HepG2 (cell line): ENCODE measurements around the gene RRP36. TPM values are rescaled to one million over a fixed set of nuclear protein-coding genes. Genes with fewer than 3 reads are reported as not detected.

Source experiments
- CBX1 ChIP-seq: IDR thresholded peaks from one replicate; pipeline ENCODE4 v1.6.1; 2016; ENCODE audit warnings: antibody characterized with exemption, low read depth
- FIP1L1 ChIP-seq: fragments of 200-400 bp; formaldehyde crosslinking; IDR thresholded peaks from 2 replicates; pipeline ENCODE4 v1.6.1; 2018; ENCODE audit warnings: low read depth, mild to moderate bottlenecking, low read length, moderate library complexity, borderline replicate concordance; ENCODE audit not compliant: insufficient read depth
- FOXA1 ChIP-seq, 2 experiments: fragments of 450-650 bp in 1 of 2; sonication (generic) in 1 of 2; formaldehyde crosslinking in 1 of 2; IDR thresholded peaks; 2 replicates each; pipeline versions ENCODE4 v1.4.0 to v1.6.1; 2016 to 2020; ENCODE audit warnings: missing genetic modification reagents in 1 of 2
- FOXJ3 ChIP-seq: sonication (generic); formaldehyde crosslinking; IDR thresholded peaks from 2 replicates; pipeline ENCODE4 v1.4.0; 2020; ENCODE audit warnings: missing genetic modification reagents, mild to moderate bottlenecking, borderline replicate concordance
- LCORL ChIP-seq, 2 experiments: fragments of 450-650 bp in 1 of 2; sonication (generic) in 1 of 2; formaldehyde crosslinking in 1 of 2; IDR thresholded peaks; 2 replicates each; pipeline versions ENCODE4 v1.5.0 to v1.6.1; 2017 to 2020; ENCODE audit warnings: antibody characterized with exemption in 1 of 2, missing genetic modification reagents in 1 of 2
- MAF1 ChIP-seq: sonication (generic); formaldehyde crosslinking; IDR thresholded peaks from 2 replicates; pipeline ENCODE4 v1.5.0; 2020; ENCODE audit warnings: missing genetic modification reagents, borderline replicate concordance
- MATR3 ChIP-seq: sonication (generic); formaldehyde crosslinking; IDR thresholded peaks from 2 replicates; pipeline ENCODE4 v1.4.0; 2020; ENCODE audit warnings: missing genetic modification reagents
- NONO ChIP-seq, 2 experiments: fragments of 450-650 bp in 1 of 2; sonication (generic) in 1 of 2; formaldehyde crosslinking in 1 of 2; IDR thresholded peaks in 1 of 2; conservative IDR thresholded peaks in 1 of 2; 2 replicates each; pipeline versions ENCODE4 v1.6.1 to v1.8.0; 2017 to 2022; ENCODE audit warnings: mild to moderate bottlenecking in 1 of 2, missing genetic modification reagents in 1 of 2, moderate library complexity in 1 of 2
- PHF21A ChIP-seq: sonication (generic); formaldehyde crosslinking; IDR thresholded peaks from 2 replicates; pipeline ENCODE4 v1.5.0; 2020; ENCODE audit warnings: mild to moderate bottlenecking, missing genetic modification reagents
- RXRA ChIP-seq: sonication (generic); formaldehyde crosslinking; IDR thresholded peaks from 2 replicates; pipeline ENCODE4 v1.5.1; 2020; ENCODE audit warnings: missing genetic modification reagents
- SP2 ChIP-seq: sonication (generic); formaldehyde crosslinking; IDR thresholded peaks from 2 replicates; pipeline ENCODE4 v1.5.1; 2020; ENCODE audit warnings: mild to moderate bottlenecking, missing genetic modification reagents
- SSRP1 ChIP-seq: IDR thresholded peaks from 2 replicates; pipeline ENCODE4 v1.6.1; 2016; ENCODE audit warnings: control low read depth
- YY1 ChIP-seq: IDR thresholded peaks from 2 replicates; pipeline ENCODE4 v1.6.1; 2011; ENCODE audit warnings: low read length, low read depth, moderate library complexity, mild to moderate bottlenecking; ENCODE audit not compliant: insufficient read depth, insufficient replicate concordance
- ZEB1 ChIP-seq: IDR thresholded peaks from 2 replicates; pipeline ENCODE4 v1.6.1; 2012; ENCODE audit warnings: mild to moderate bottlenecking, low read depth, inconsistent platforms; ENCODE audit not compliant: insufficient replicate concordance
- ZNF10 ChIP-seq: sonication (generic); formaldehyde crosslinking; IDR thresholded peaks from 2 replicates; pipeline ENCODE4 v1.4.0; 2020; ENCODE audit warnings: mild to moderate bottlenecking, low read depth, missing genetic modification reagents, borderline replicate concordance
- ZNF160 ChIP-seq: sonication (generic); formaldehyde crosslinking; IDR thresholded peaks from 2 replicates; pipeline ENCODE4 v1.8.0; 2022; ENCODE audit warnings: mild to moderate bottlenecking, inconsistent platforms, missing genetic modification reagents
- ZNF333 ChIP-seq: sonication (generic); formaldehyde crosslinking; IDR thresholded peaks from 2 replicates; pipeline ENCODE4 v1.4.0; 2020; ENCODE audit warnings: mild to moderate bottlenecking, missing genetic modification reagents, borderline replicate concordance
- ZNF556 ChIP-seq: sonication (generic); formaldehyde crosslinking; IDR thresholded peaks from 2 replicates; pipeline ENCODE4 v1.4.0; 2020; ENCODE audit warnings: mild to moderate bottlenecking, missing genetic modification reagents, borderline replicate concordance
- polyA plus RNA-seq, 8 experiments: library from polyadenylated mRNA; depleted of rRNA in 3 of 8; stranded (reverse) in 7 of 8; unstranded in 1 of 8; fragments of >200 nt; fragmentation: Illumina TruSeq in 4 of 8; extraction: Trizol in 4 of 8; gene quantifications; 2 replicates each; pipeline versions ENCODE4 v1.2.1 to v1.2.3, GENCODE V29; 2011 to 2016; ENCODE audit warnings: low read depth in 4 of 8, missing spikeins in 1 of 8, mixed read lengths in 1 of 8; ENCODE audit not compliant: insufficient read depth in 1 of 8
- total RNA-seq, 5 experiments: library from RNA; depleted of rRNA; stranded (reverse); fragments of >200 nt; fragmentation: Illumina TruSeq; extraction: Trizol; gene quantifications; 2 replicates each; pipeline ENCODE4 v1.2.3, GENCODE V29; 2016; ENCODE audit warnings: low read depth in 1 of 5
- TF ChIP-seq, protein P1 (sequence below): IDR thresholded peaks from 2 replicates; pipeline ENCODE4 v1.6.1; 2012; ENCODE audit warnings: low read depth, low read length, improper control_type of control experiment
- TF ChIP-seq, protein P2 (sequence below): sonication (generic); formaldehyde crosslinking; IDR thresholded peaks from 2 replicates; pipeline ENCODE4 v1.8.0; 2023; ENCODE audit warnings: mild to moderate bottlenecking, missing genetic modification reagents
- TF ChIP-seq, protein P3 (sequence below): sonication (generic); formaldehyde crosslinking; IDR thresholded peaks from 2 replicates; pipeline ENCODE4 v1.5.1; 2020; ENCODE audit warnings: missing genetic modification reagents, mild to moderate bottlenecking, borderline replicate concordance
- TF ChIP-seq, protein P4 (sequence below): sonication (generic); formaldehyde crosslinking; IDR thresholded peaks from 2 replicates; pipeline ENCODE4 v1.4.0; 2020; ENCODE audit warnings: missing genetic modification reagents

The RRP36 gene
- total and polyA plus RNA-seq, 2 of the 13 experiments (the other 11 are each of a cell fraction or from before 2014, with no cell fraction given) = 29.5 to 144 TPM

DNA sequence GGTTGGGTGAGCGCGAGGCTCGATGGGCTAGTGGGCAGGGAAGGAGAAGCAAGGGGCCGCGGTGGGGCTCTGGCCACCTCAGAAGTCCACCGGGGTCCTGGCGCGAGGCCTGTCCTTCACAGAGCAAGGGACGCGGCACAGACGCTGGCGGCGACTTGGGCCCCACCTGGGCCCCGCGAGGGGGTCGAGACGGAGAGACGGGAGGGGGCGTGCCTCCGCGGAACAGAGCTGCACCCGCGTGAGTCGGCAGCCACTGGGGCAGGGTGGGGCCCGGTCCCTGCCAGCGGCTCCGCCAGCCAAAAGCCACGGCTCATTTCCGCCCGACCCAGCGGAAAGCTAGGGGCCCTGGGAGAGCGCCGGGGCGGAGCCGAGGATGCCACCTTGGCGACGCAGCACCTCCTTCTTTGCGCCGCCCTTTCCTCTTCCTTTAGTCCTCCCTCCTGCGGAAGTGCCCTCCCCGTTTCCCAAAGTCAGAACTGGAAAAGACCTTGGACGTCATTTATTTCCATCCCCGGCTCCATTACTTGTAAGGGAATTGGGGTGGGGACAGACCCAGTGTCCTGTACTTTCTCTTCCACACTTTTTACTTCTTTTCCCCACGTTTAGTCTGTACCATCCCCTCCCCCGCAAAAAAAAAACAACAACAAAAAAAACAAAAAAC lies 32.3 kb downstream of the RRP36 start, which contains the start of gene CUL7 (continued):
- 0 out of 2 replicates have a peak, but pooled peaks have one; percentile 48 for TF ChIP-seq ZNF160 (CRISPR knock-in tag)
- TF ChIP-seq, protein P1, sequence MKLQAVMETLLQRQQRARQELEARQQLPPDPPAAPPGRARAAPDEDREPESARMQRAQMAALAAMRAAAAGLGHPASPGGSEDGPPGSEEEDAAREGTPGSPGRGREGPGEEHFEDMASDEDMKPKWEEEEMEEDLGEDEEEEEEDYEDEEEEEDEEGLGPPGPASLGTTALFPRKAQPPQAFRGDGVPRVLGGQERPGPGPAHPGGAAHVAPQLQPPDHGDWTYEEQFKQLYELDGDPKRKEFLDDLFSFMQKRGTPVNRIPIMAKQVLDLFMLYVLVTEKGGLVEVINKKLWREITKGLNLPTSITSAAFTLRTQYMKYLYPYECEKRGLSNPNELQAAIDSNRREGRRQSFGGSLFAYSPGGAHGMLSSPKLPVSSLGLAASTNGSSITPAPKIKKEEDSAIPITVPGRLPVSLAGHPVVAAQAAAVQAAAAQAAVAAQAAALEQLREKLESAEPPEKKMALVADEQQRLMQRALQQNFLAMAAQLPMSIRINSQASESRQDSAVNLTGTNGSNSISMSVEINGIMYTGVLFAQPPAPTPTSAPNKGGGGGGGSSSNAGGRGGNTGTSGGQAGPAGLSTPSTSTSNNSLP = no peak
- TF ChIP-seq, protein P2, sequence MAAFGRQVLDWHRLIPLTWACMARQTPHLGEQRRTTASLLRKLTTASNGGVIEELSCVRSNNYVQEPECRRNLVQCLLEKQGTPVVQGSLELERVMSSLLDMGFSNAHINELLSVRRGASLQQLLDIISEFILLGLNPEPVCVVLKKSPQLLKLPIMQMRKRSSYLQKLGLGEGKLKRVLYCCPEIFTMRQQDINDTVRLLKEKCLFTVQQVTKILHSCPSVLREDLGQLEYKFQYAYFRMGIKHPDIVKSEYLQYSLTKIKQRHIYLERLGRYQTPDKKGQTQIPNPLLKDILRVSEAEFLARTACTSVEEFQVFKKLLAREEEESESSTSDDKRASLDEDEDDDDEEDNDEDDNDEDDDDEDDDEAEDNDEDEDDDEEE (CRISPR knock-in tag) = peak; percentile 97
- peak; percentile 58; the same call in 1 of the 2 replicates for TF ChIP-seq MAF1
- no peak for TF ChIP-seq MATR3
- TF ChIP-seq ZNF10 (CRISPR knock-in tag) = no peak
- peak; percentile 65 for TF ChIP-seq SP2 (CRISPR knock-in tag)
- TF ChIP-seq YY1 = peak; percentile 83
- peak; percentile 84 for TF ChIP-seq CBX1
- peak; percentile 45; the same call in 1 of the 2 replicates for TF ChIP-seq SSRP1
- no peak for TF ChIP-seq FOXJ3 (CRISPR knock-in tag)
- peak; percentile 95 for TF ChIP-seq ZNF556 (CRISPR knock-in tag)
- TF ChIP-seq, protein P3, sequence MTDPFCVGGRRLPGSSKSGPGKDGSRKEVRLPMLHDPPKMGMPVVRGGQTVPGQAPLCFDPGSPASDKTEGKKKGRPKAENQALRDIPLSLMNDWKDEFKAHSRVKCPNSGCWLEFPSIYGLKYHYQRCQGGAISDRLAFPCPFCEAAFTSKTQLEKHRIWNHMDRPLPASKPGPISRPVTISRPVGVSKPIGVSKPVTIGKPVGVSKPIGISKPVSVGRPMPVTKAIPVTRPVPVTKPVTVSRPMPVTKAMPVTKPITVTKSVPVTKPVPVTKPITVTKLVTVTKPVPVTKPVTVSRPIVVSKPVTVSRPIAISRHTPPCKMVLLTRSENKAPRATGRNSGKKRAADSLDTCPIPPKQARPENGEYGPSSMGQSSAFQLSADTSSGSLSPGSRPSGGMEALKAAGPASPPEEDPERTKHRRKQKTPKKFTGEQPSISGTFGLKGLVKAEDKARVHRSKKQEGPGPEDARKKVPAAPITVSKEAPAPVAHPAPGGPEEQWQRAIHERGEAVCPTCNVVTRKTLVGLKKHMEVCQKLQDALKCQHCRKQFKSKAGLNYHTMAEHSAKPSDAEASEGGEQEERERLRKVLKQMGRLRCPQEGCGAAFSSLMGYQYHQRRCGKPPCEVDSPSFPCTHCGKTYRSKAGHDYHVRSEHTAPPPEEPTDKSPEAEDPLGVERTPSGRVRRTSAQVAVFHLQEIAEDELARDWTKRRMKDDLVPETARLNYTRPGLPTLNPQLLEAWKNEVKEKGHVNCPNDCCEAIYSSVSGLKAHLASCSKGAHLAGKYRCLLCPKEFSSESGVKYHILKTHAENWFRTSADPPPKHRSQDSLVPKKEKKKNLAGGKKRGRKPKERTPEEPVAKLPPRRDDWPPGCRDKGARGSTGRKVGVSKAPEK (CRISPR knock-in tag) = peak; percentile 17; the same call in 1 of the 2 replicates
- no peak; the same call in 1 of the 2 replicates for TF ChIP-seq PHF21A (CRISPR knock-in tag)
- peak; percentile 42 for TF ChIP-seq ZEB1
- TF ChIP-seq, protein P4, sequence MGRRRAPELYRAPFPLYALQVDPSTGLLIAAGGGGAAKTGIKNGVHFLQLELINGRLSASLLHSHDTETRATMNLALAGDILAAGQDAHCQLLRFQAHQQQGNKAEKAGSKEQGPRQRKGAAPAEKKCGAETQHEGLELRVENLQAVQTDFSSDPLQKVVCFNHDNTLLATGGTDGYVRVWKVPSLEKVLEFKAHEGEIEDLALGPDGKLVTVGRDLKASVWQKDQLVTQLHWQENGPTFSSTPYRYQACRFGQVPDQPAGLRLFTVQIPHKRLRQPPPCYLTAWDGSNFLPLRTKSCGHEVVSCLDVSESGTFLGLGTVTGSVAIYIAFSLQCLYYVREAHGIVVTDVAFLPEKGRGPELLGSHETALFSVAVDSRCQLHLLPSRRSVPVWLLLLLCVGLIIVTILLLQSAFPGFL (CRISPR knock-in tag) = no peak
- TF ChIP-seq RXRA = peak; percentile 88
- 0 out of 2 replicates have a peak, but pooled peaks have one; percentile 4 for TF ChIP-seq LCORL (IDR thresholded peaks at IDR 0.05)
- peak; percentile 92 for TF ChIP-seq LCORL (CRISPR knock-in tag; IDR thresholded peaks at IDR 0.05)
- no peak for TF ChIP-seq NONO (IDR thresholded peaks at IDR 0.05)
- TF ChIP-seq NONO (CRISPR knock-in tag; conservative IDR thresholded peaks at IDR 0.05) = peak; percentile 60; the same call in 1 of the 2 replicates
- no peak; the same call in 1 of the 2 replicates for TF ChIP-seq ZNF333
- TF ChIP-seq FIP1L1 = peak; percentile 69; the same call in 1 of the 2 replicates
- TF ChIP-seq FOXA1 (IDR thresholded peaks at IDR 0.05) = no peak
- peak; percentile 20; the same call in 1 of the 2 replicates for TF ChIP-seq FOXA1 (CRISPR knock-in tag; IDR thresholded peaks at IDR 0.05)
